GM21825 (cell line): Measurements from ENCODE around the gene GP5.

Source experiments
- ATAC-seq: cut with Tn5 transposase; IDR thresholded peaks from one replicate; pipeline ENCODE4 v1.9.1; 2021; ENCODE audit warnings: mild to moderate bottlenecking, moderate library complexity; ENCODE audit not compliant: unreplicated experiment

Gene GP5

DNA sequence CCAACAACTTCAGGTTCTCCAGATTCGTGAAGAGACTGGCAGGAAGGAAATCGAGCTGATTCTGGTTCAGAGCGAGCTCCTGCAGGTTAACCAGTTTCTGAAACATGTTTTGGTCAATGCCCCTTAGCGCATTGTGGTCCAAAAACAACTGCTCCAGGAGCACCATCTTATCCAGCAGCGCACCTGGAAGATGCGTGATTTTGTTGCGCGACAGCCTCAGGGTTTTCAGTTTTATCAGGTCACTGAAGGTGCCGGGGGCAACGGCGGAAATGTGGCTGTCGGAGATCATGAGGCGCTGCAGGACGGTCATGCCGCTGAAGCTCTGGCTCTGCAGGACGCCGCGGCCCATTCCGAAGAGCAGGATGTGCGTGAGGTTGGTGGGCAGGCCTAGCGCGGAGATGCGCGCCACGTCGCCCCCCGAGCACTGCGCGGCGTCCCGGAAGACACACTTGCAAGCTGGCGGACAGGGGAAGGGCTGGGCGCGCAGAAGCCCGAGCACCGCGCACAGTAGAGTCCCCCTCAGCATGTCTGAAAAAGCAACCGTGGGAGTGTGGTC lies 1.2 kb downstream of the GP5 start:
- ATAC-seq = no peak

DNA sequence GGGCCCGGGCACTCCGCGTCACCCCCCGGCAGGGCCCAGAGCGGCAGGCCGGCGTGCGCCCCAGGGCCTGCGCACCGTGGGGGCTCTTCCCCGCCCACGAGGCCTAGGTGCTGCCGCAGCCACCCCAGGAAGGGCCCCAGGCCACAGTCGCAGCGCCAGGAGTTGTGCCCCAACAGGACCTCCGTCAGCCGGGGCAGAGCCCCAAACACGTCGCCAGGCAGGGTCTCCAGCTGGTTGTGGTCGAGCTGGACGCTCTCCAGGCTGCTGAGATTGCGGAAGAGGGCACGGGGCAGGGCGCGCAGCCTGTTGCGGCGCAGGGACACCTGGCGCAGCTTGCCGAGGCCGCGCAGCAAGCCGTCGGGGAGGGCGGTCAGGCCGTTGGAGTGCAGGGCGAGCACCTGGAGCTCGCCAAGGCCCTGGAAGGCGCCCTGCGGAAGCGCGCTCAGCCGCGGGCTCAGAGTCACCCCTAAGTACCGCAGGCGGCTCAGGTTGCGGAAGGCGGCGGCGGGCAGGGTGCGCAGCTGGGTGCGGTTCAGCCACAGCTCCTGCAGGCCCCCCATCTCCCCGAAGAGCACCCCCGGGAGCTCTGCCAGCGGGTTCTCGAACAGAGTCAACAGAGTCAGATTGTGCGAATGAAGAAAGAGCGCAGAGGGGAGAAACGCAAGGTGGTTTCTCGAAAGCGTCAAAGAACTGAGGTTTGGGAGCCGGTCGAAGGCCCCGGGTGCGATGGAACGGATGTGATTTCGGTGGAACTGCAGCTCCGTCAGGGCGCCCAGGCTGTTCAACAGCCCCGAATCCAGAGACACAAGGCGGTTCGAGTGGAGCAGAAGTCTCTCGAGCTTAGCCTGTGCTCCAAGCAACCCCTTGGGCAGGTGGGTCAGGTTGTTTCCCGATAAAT lies 2.0 kb downstream of the GP5 start:
- ATAC-seq = no peak

GRCh38 chr3:194396539-194396858 lies 2.6 kb downstream of the GP5 start:
- no peak for ATAC-seq

DNA sequence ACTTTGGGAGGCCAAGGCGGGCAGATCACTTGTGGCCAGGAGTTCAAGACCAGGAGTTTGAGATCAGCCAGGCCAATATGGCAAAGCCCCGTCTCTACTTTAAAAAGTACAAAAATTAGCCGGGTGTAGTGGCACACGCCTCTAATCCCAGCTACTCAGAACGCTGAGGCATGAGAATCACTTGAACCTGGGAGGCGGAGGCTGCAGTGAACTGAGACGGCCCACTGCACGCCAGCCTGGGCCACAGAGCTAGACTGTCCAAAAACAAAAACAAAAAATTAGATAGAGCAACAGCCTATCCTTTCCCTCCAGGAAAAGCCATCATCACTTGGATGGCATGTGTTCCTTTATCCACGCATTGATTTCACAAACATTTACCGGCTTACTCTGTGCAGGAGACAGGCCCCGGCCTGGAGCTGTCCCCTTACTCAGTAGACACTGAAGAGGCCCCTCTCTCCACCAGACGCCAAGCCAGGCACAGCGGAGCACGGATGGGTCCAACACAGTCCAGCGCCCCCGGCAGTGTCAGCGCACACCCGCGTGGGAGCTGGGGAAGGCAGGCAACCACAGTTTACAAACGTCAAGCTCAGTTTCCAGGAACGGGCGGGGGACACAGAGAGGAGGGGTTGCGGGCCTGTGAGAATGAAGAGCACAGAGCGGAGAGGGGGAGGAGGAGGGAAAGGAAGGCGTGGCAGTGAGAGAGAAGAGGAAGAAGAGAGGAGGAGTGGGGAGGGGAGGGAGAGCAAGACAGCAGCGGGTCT lies 3.1 kb downstream of the GP5 start:
- ATAC-seq = no peak

DNA sequence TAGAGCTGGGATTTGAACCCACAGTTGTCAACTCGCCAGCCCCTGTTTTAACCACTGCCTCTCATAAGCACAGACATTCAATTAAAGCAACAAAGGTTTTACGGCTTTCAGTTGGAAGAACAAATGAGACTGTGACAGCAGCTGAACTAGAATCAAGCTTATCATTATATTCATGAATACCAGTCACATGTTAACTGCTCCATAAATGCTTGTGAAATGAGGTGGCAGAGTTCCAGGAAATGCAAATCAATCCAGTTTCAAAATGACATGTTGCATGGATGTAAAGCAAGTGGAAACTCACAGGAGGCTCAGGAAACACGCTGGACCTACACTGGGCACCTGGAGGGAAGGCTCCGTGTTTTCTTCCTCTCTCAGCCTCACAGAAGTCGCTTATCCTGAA lies 3.9 kb downstream of the GP5 start:
- no peak for ATAC-seq

DNA sequence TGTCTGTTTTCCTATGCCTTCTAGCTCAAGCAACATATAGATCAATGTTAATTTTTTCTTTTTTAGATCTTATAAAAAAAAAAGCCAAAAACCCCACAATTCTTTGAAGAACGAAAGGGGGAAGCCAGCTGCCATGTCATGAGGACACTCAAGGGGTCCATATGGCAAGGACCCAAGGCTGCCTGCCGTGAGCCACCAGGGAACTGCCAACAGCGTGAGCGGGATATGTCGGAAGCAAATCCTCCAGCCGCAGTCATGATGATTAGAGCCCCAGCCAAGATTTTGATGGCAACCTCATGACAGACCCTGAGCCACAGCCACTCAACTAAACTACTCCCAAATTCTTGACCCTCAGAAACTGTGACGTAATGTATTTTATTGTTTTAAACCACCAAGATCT lies 6.5 kb downstream of the GP5 start:
- no peak for ATAC-seq

GRCh38 chr3:194390835-194391234 lies 8.2 kb downstream of the GP5 start:
- ATAC-seq = no peak

DNA sequence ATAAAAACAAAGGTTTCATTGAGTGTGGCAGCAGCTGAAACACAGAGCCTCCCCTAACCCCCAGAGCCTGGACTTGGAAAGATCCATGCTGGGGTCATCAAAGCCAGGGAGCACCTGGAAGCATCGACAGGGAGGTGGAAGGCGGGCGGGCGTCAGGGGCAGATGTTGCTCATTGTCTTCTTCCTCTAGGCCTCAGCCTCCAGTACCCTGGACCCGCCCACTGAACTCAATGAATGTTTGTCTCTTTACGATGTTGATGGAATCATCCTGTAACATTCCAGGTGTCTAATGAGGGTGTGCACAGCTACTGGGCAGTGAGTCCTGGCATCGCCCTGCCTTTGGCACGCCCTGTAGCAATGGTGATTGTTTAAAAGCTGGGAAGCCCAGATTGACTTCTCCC lies 9.8 kb downstream of the GP5 start:
- ATAC-seq = no peak

- ATAC-seq = no peak
Observed at GRCh38 chr3:194387926-194388418, 11.1 kb downstream of the GP5 start.

DNA sequence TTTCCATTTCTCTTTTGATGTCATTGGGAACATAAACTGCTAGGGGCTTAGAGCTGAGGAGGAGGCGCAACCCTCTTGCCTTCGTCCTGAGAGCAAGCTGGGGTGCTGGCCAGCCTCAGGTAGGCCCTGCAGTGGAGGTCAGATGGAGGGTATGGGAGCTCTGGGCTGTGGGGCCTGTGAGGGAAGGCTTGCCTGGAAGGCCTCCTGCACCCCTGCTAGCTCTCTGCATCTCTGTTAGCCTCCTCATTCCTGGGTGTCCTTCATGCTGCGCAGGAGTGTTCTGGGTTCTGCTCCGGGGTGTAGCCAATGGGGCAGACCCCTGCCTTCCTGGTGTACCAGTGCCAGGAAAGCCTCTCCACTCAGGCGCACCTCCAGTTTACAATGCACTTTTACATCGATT lies 11.8 kb downstream of the GP5 start:
- no peak for ATAC-seq

GRCh38 chr3:194386648-194387047 lies 12.4 kb downstream of the GP5 start:
- no peak for ATAC-seq

DNA sequence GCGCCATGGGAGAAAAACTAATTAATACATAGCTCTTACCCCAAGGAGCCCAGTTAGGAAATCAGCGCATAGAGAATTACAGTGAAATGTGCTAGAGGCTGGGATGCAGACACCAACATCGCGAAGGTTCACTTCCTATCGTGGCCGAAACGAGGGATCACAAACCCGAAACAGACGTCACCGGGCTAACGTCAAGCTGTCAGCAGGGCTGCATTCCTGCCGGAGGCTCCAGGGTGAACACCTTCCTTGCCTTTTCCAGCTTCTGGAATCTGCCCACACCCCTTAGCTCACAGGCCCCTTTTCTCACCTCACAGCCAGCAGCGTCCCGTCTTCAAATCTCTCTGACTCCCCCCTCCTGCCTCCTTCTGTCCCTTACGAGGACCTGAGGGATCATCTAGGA lies 13.0 kb downstream of the GP5 start:
- no peak for ATAC-seq

GRCh38 chr3:194384569-194385001 lies 14.5 kb downstream of the GP5 start:
- no peak for ATAC-seq

DNA sequence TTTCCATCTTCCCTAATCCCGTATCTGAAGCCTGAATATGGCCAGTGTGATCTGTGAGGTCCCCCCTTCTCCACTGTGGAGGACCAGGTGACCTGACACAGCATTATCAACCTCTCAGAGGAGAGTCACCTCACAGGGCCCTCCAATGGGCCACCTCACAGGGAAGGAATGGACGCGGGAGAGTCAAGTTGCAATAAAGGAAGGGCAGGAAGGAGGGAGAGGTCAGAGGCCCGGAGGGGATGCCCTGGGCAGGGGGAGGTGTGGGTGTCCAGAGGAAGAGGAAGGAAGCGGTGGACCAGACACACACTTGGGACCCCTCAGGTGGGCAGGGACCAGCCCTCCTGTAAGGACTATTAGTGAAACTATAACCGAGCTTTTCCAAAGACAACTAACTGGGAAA lies 14.9 kb downstream of the GP5 start:
- no peak for ATAC-seq

DNA sequence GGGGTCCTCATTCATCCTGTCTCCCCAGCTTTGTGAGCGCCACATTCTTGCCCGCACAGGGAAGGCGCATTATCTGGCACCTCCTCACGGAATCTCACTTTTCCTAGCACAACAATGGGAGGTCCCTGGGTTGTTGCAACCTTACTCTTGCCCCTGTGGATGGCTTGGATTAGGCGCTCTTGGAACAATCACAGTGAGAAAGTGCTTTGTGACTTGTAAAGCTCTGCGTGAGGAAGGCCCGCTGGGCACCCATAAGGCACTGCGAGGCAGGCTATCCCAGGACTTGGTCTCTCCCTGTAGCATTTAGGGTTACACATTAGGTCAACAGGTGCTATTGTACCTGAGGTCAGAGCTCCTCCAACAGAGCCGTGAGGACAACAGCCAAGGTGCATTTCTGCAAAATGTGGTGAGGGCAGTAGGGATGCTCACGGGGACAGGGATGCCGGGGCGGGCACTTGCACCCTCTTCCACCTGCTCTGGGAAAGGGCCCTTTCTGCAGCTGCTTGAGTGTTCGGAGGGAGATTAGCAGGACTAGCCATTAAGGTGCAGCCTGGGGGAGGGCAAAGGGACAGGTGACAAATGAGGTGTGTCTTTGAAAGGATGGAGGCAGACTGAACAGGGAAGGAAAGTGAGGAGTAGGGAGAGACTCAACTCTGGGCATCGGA lies 15.7 kb downstream of the GP5 start:
- no peak for ATAC-seq

DNA sequence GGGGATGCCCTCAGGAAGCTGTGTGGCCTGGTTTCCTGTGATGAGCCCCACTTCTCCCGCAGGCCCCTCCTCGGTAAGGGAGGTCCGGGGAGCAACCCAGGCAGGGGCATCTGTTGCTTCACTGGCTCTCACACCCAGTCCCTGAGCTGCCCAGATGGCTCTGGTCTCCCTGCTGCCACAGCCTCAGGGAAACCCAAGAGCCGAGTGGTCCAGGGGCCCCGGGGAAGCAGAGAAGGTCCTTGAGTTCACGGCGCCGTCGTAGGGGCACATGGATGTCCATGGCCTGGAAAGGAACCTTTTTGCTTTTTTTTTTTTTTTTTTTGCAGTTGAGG lies 16.2 kb downstream of the GP5 start:
- ATAC-seq = no peak

DNA sequence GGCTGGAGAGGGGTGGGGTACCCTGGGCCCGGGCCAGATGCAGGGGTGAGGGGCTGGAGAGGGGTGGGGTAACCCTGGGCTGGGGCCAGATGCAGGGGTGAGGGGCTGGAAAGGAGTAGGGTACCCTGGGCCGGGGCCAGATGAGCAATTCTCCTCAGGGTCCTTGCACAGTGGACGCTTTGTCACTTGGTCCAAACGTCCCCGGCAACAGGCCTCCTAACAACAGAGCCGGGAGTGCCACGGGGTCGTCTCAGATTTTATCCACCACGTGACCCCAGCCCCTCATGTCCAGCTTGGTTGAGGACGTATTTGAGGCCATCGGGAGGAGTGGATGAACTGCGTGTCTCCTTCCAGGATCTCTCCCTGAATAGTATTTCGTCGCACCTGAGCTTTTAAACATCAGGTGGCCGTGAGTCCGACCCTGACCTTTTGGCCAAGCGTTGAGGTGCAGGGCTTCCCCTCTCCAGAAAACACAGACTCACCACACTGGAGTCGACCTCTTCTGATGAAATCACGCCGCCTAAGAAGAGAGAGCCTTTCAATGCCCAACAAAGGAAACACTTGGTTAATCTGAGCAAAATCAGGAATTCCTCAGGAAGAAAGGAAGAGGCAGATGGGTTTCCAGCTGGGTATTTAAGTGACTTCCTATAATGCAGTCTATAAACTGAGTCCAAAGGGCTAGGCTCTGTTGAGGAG lies 16.7 kb downstream of the GP5 start:
- no peak for ATAC-seq

- ATAC-seq = no peak
Observed at GRCh38 chr3:194381460-194381875, 17.6 kb downstream of the GP5 start.

DNA sequence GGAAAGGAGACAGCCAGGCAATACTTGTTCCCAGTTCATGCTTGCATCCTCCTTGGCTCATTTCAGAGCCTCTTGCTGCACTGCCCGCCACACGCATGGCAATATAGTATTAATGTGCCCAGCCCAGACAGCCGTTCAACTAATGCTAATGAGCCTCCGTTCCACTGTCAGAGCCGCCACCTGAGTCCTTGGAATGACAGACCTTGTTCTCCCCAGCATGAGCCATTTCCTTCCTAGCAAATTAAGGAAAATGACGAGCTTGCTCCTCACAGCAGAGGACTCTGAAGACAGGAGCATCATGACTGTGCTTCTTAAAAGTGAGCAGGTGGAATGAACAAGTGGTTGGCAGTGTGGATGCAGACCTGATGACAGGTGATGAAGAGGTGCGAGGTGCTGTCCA lies 18.7 kb downstream of the GP5 start:
- no peak for ATAC-seq

DNA sequence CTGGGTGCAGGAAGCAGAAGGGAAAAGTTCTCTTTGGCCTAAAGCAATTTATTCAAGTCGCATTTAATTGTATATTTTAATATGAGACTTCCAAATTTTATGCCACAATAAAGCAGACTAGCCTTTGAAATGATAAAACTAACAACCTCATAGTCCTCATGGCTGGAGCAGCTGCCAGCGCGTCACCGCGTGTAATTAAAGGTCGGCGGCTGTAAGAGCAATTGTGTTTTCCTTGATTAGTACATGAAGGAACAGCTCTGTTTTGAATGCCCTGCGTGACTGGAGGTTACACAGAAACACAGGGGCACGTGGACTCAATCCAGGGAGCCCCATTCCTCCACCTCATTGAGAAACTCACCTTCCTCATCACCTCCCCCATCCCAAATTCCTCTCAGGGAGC lies 19.4 kb downstream of the GP5 start:
- no peak for ATAC-seq

DNA sequence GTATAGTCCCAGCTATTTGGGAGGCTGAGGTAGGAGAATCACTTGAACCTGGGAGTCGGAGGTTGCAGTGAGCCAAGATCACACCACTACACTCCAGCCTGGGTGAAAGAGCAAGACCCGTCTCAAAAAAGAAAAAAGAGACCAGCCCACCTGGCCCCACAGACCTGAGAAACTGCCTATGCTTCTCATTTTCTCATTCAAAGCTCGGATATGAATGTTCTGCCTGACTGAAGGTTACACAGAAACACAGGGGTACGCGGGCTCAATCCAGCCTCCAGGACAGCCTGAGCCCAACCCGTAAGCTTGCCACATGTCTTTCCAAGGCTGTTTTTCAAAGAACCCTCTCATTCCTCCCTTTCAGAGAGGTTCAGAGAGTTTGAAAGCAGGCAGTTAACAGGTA lies 19.8 kb downstream of the GP5 start:
- ATAC-seq = no peak
